Inferior parietal cortex (tissue), 1 donor: ENCODE results near the gene PDE8A.

Source experiments
- DNase-seq: peaks from one replicate; pipeline ENCODE4 v3.0.0-alpha.2; 2016; ENCODE audit errors: extremely low spot score

PDE8A gene

DNA sequence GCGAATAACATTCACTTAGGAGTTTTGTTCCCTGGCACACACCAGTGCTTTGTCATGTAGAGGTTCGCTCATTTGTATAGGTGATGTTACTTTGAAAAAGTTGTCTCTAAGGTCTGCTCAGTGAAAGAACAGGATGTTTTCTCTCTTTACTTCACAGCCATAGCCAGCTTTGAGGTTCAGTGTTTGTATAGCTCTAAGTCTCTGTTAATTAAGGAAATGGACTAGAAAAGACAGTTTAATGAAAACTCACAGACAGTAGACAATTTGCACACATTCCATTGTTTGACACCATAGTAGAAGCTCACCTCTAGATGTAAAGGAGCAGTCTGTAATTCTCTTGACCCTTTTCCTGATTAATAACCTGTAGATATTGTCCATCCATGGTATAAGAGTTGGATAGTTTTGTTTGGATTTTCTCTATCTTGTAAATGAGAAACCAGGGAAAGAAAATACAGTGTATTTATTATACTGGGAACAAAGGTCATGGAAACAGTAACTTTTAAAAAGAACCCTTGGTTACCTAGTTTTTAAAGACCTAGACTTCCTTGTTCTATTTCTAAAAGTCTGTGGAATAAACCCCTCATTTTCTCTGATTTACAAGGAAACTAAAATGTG lies 50.4 kb downstream of the PDE8A start:
- no peak for DNase-seq

DNA sequence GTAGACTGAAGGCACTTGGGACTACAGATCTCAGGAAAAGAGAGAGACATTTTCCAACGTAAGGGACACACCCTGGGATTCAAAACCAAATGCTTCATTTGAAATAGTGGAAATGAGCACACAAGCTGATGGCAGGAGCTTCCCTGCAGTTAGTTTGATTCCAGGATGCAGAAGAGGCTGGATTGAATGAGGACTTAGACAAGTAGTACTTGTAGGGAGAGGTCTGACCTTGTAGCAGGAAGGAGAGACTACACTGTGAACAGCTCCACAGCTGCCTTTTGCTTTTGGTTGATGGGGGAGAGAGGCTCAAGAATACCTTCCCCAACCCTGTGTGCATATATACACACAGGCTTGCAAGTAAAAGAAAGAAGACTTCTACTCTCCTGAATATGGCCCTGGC lies 51.5 kb downstream of the PDE8A start:
- no peak for DNase-seq

DNA sequence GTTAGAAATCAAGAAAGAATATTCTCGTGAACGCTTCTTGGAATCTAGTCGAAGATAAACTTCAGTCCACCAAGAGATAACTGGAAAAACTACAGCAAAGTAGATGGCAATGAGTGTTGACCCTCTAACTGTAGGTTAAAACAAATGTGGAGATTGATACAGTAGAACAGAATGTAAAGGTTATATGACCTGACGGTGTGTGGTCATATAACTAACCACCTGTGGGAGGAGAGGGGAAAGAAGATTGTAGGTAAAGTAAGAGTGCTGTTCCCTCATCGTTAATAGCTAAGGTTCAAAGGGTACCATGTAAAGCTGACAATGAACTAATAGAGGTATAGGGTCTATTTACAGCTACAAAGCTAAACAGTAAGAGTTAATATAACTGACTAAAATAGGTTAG lies 52.6 kb downstream of the PDE8A start:
- no peak for DNase-seq

DNA sequence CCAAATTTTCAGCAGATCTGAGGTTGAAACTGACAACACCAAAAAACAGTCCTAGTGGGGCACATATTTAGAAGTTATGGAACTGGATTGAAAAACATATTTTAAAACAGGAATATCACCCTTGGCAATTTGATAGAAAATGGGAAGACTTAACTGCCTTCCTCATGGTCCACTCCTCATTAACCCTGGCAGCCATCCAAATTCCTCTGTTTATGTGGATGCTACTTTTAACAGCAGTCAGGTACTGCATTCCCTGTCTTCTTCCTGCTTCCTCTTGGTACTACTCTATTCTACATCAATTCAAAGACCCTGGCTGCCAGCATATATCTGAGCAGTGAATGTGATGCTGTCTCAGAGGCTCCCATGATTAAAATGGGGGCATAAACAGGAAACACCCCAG lies 54.3 kb downstream of the PDE8A start:
- no peak for DNase-seq

DNA sequence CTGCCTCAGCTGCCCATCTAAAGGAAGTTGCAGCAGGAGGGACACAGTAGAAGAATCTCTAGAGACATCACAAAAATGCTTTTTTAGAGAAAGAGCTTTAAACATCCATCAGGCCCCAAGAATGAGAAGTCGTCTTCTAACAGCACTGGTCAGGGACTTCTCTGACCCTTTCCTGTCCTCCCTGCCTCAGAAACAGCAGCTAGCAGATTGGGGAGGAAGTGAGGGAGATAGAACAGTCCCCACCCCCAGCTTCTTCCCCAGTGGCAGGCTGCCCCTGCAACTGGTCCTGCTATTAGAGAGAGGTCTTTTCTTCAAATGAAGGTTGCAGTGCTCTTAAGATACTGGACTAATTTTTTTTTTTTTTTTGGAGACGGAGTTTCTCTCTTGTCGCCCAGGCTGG lies 55.1 kb downstream of the PDE8A start:
- DNase-seq, result no peak

DNA sequence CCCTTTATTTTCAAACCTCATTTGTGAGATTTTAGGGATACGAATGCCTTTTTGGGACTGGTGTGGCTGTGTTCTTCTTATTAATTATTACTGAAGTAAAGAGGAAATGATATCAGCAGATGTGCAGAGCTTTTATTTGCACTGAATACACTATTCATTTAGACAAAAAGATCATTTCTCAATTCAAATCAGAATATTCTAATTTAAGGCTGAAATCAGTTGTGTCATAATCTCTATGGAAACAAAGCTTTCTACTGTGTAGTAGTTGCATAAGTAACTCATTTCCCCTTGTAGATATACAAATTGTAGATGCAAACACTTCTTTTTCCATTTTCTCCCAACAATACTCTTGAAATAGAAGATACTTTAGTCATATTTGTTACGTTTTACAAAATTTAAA lies 56.0 kb downstream of the PDE8A start:
- peak; percentile 62 for DNase-seq

DNA sequence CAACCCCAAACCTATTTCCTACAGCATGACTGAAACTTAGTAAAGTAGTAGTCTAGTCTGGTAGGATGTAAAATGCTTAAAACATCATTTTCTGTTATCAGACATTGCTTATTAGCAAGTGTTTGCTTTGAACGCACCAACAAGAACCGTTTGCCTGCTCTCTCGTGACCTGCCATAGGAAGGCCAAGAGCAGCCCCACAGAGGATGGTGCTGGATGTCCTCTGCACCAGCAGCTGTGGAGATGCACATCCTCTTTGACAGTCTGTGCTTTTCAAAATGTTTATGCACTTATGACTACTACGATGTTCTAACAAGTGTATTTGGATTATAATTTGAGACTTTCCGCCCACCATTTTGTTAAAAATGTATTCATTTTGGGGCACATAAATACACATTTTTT lies 59.6 kb downstream of the PDE8A start:
- no peak for DNase-seq

DNA sequence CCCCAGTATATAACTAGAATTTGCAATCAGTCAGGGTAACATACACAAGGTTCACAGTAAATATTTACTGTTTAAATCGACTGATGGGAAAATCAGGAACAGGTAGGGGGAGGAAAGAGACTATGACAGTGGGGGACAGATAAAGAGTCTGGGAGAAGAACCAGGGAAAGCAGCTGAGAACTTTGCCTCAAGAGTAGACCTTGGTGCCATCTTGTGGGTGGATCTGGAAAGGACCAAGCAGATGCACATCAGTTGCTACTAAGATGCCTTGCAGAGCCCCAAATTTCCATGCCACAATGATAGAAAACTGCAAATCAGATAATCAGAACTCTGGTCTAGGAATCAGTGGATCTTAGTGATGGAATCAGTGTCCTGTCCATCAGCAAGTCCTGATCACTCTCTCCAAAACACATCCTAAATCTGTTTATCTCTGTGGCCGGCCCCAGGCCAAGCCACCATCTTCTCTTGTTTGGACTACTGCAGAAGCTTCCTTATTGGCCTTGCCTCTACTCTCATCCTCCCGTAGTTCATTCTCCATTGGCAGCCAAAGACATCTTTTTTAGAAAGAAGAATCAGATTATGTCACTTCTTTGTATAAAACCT lies 62.7 kb downstream of the PDE8A start:
- DNase-seq, result peak; percentile 87

DNA sequence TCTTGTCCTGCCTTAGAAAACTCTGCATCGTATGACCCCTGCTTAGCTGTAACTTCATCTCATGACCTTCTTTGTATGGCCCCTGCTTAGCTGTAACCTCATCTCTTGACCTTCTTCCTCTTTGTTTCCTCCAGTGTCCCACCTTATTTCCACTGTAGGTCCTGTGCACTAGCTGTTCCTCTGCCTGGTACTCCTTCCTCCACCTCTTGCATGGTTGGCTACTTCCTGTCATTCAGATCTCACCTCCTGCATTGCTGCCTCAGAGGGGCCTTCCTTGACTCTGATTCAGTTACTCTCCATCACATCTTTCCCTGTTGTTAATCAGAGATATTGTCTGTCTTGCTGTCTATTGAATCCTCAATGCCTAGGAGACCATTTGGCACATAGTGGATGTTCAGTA lies 63.2 kb downstream of the PDE8A start:
- no peak for DNase-seq

DNA sequence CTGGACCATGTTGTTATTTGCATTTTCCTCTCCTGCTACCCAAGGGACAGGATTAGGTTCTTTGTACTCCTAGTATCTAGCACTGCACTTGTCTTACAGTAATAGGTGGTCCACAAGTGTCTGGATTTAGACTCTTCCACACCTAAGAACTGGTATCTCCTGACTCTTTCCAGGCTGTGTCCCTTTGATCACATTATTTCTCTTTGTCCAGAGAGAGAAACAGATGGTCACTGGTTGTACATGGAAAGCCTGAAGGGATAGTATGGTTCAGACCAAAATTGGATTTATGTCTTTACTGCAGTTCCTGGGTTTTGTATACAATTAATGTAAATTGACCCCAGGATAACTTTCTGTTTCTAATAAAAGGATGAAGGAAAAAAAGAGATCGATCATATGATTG lies 64.0 kb downstream of the PDE8A start:
- DNase-seq, result no peak

DNA sequence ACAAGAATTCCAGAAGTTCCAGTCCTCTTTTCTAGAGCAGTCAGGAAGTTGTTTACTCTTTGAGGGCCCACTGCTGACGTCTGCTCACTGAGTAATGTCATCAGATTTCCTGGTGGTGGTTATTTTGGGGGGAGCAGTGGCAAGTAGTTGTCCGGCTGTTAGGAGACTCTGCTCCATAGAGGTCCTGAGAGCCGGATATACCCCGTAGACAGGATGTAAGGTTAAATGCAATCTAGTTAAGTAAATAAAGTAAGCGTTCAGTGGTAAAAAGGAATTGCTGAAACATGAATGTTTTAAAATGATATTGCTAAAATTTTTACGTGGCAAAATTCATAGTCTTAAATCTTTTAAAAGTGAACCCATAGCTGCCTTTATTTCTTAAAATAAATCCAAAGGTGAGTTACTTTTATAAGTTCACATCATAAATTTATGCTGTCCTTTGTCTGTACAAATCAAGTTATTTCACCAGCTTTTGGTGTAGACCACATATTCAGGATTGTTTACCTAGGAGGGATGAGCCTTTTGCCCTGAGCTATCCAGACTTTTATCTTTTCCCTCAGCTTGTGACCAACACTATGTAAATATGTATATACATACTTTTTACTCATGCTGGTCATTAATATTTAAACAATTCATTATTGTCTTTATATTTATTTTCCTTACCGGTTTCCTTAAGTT lies 65.8 kb downstream of the PDE8A start:
- no peak for DNase-seq

DNA sequence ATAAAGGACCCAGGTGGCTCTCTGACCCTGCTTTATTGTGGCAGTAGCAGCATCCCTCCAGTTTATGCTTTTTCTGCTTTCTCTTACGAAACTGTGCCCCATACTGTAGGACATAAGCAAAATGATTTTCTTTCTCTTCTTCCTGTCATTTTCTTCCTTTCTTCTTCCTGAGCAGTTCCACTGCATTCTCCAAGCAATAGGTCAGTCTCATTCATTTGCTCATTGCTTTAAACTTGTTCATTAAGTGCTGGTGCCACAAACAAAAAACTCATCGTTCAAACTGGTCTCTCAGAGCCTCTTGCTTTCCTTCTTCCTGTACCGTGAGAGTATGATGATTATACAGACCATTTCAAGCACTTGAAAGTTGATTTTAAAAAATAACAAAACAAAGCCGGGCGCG lies 66.8 kb downstream of the PDE8A start:
- no peak for DNase-seq

DNA sequence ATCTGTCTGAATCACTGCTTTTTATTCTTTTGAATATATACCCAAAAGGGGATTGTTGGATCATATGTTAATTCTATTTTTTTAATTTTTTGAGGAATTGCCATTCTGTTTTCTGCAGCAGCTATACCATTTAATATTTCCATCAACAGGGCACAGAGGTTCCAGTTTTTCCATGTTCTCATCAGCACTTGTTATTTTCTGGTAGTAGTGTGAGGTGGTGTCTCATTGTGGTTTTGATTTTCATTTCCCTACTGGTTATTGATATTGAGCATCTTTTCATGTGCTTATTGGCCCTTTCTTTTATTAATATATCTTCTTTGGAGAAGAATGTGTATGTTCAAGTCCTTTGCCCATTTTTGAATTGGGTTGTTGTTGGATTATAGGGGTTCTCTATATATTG lies 68.1 kb downstream of the PDE8A start:
- no peak for DNase-seq

DNA sequence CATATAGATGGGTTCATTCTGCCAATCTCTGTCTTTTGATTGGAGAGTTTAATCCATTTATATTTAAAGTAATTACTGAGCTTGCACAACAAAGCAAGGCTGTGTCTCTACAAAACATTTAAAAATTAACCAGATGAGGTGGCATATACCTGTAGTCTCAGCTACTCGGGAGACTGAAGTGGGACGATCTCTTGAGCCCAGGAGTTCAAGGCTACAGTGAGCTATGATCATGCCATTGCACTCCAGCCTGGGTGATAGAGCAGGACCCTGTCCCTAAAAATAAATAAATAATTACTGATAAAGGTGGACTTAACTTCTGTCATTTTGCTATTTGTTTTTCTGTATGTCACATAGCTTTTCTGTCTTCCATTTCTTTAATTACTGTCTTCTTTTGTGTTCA lies 78.1 kb downstream of the PDE8A start:
- DNase-seq, result no peak

DNA sequence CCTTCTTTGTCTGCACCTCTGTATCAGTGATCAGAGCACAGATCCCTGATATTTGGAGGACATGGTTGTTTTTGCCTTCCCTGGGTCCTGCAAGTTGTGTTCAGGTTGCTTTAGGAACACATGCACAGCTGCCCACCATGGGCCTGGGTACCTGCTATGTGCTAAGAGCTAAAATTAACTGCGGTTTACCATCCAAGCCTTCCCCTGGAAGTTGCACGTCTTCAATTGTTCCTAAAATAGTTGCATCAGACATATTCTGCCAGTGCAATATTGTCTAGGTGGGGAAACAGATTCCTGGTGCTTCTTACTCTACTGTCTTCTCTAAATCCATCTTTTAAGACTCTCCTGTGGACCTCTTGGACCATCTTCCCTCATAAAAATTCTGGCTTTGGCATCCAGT lies 80.9 kb downstream of the PDE8A start:
- DNase-seq, result no peak

DNA sequence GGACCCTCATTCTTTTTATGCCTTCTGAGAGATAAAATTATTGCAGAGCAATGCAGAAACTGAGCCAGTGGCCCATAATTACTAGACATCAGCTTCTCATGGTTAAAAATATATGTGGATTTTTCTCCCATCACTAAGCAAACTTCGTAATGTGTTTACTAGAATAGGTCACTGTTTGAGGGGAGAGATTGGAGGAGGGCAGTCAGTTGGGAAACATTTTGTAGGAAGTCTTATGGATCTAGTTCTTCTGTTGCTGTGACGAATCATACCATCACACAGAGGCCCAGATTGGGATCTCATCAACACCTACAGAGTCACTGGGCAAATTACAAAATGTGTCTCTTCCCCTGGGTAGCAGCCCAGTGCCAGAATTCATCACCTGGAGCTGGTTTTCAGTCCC lies 81.4 kb downstream of the PDE8A start:
- no peak for DNase-seq

DNA sequence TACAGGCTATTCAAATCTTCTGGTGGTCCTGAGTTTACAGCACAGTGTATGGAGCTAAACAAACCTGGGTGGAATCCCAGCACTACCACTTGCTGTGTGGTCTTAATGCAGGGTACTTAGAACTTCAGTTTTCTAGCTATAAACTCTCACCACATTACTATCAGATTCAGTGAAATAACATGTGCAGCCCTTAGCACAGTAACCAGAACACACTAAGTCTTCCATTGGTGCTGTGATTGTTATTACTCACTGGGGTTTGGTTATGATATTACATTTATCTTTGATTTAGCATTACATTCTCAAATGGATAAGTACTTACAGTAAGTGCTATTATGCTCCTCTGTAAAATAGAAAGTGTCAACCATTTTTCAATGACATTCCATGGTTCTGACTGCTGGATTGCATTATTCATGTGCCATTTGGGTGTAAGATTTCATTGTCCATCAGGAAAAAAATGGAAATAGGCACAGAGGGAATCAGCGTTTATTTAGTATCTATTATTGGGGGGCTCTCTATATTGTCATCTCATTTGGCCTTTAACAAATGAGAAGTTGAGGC lies 81.9 kb downstream of the PDE8A start:
- DNase-seq, result no peak

DNA sequence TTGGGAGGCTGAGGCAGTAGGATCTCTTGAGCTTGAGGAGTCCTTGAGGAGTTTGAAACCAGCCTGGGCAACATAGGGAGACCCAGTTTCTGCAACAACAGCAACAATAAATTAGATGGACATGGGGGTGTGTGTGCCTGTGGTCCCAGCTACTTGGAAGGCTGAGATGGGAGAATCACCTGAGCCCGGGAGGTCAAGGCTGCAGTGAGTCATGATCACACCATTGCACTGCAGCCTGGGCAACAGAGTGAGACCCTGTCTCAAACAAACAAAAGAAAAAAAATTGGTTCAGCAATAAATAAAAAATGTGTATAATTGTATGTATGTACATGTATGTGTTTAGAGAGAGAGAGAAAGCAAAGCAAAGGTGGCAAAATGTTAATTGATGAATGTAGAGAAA lies 83.1 kb downstream of the PDE8A start:
- DNase-seq, result no peak

DNA sequence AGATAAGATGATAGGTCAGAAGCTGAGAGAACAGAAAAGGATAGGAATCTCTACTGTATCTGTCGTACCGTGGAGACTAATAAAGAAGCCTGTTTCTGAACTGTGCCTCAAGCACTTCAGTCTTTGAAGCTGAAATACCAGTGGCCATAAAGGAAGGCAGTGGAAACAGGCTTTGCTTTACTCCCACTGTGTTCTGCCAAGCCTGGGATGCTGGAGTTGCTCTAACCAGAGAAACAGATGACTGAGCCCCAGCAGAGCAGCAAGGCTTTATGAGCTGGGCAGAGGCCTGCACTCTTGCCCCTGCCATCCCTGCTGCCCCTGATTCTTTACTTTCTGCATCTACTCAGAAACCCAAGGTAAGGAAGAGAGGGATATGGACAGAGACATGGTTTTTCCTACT lies 89.4 kb downstream of the PDE8A start:
- no peak for DNase-seq

DNA sequence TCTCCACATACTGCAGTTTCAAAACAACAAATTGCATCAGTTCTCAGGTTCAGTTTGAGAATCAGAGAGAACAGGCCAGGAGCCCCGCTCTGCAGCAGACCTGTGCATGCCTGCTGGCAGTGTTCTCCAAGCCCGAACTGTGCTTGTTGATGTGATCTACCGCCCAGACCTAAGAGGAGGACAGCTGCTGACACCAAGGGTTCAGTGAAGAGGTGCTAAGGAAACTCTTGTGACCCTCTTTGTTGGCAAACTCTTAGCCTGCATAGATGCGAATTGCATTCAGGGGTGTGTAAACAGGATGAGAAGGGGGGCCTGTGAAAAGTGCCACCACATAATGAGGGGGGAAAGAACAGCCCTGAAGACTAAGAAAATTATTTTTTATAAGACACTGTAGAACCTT lies 89.8 kb downstream of the PDE8A start:
- no peak for DNase-seq

DNA sequence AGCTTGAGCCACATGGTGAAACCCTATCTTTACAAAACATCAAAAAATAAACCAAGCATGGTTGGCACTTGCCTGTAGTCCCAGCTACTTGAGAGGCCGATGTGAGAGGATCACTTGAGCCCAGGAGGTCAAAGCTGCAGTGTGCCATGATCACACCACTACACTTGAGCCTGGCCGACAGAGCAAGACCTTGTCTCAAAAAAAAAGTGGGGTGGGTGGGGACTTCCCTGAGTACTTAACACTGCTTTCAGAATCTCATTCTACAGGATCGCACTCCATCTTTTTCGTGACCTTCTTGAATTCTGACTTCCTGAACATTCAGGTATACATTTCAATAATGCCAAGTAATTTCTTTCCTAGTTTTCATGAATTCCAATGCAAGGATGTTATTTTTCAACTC lies 91.3 kb downstream of the PDE8A start:
- DNase-seq, result no peak

DNA sequence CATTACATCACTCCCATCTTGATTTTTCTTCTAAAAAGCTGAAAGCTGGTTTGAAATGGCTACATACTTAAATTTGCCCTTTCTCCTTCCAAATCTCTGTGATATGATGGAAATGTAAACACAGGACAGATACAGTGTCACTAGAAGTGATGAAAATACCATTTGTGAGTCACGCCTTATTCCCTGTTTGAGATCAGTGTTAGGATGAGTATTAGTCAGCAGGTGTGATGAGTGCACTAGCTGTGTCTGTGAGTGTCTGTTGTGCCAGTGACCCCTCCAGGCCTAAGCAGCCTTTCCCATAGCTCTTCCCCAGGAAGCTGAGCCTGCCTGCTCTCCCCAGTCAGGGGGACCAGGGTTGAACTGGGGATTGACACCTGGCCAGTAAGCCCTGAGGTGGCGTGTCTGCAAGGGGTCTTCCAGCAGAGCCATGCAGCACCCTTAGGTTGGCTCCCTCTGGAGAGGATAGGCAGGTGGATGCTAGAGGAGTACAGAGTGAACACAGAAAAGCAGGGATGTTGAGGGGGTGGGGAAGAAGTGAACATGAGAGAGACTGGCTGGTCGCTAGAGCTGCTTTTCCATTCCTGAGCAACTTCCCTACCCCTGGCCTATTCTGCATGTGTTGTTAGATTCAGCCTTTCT lies 92.0 kb downstream of the PDE8A start:
- DNase-seq, result no peak

DNA sequence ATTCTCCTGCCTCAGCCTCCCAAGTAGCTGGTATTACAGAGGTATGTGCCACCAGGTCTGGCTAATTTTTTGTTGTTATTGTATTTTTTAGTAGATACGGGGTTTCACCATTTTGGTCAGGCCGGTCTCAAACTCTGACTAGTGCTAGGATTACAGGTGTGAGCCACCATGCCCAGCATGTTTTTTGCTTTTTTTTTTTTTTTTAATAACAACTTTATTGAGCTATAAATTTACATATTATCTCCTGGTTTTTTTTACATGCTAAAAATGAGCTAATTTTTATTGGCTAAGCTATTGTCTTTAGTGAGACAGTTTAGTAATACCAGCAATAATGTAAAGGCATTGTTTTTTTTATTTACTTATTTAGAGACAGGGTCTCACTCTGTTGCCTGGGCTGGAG lies 105.2 kb downstream of the PDE8A start:
- DNase-seq, result no peak
